Erythroblast (primary cell): Measurements from ENCODE around the gene COL11A1.

Experiments used
- GATA1 ChIP-seq: IDR thresholded peaks from 2 replicates; pipeline ENCODE4 v1.6.1; 2011; ENCODE audit warnings: low read depth, mild to moderate bottlenecking, control low read depth, low read length, moderate library complexity
- POLR2A ChIP-seq: IDR thresholded peaks from 2 replicates; pipeline ENCODE4 v1.6.1; 2011; ENCODE audit warnings: mild to moderate bottlenecking, low read length

- TF ChIP-seq POLR2A (no peak), GATA1 (no peak)
Observed at GRCh38 chr1:103125219-103125618, 16.9 kb upstream of the COL11A1 start.
